Lower leg skin (tissue), 3 donors: Measurements from ENCODE around the gene TBC1D22A.

Experiments
- POLR2A ChIP-seq, 2 donors: fragments of 450-650 bp; IDR thresholded peaks; one replicate each; pipeline ENCODE4 v1.6.1; 2016 to 2017; ENCODE audit warnings: antibody characterized with exemption in 2 of 2, mild to moderate bottlenecking in 1 of 2, moderate library complexity in 1 of 2
- TF ChIP-seq, protein P1 (sequence below), 3 donors: fragments of 450-650 bp; IDR thresholded peaks; one replicate each; pipeline ENCODE4 v1.5.1; 2016; ENCODE audit warnings: antibody characterized with exemption in 3 of 3, mild to moderate bottlenecking in 3 of 3, moderate library complexity in 2 of 3

DNA sequence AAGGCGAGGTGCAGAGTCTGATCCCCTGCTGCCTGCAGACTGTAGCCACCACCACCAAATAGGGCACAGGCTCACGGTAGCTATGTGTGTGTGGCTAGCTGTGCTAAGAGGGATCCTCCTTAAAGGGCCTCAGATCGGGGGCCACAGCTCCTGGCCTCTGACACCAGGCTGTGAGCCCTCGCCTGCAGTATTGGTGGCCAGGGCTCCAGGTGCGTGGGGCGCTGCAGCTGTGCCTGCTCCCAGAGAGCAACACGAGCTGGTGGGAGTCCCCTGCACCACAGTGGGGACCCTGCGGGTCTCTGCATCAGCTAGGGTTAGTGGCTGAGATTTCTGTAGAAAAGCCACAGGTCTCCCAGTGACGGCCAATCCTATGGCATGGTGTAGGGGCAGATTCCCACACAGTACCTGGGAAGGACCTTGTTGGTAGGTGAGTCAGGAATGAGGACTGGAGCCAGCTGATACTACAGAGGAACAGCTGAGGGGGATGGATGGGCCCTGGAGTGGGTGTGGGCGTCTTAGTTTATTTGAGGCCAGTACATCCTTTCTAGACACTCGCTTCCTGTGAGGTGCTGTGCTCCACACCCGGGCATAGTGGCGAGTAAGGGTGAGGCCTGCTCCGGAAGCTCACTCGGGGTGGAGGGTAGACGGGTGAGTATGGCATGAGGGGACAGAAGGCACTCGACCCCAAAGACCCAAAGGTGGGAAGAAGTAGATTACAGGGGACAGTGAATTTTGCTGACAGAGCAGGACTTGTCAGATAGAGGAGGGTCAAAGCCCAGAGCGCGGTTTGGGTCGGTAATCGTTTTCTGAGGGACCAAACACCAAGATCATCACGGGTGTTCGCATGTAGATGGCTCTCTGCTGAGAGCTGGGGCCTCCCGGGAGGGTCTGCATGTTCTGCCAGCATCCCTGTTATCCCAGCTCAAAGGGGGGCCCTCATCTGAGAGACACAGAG is 212.5 kb downstream of the TBC1D22A start:
- TF ChIP-seq, protein P1, sequence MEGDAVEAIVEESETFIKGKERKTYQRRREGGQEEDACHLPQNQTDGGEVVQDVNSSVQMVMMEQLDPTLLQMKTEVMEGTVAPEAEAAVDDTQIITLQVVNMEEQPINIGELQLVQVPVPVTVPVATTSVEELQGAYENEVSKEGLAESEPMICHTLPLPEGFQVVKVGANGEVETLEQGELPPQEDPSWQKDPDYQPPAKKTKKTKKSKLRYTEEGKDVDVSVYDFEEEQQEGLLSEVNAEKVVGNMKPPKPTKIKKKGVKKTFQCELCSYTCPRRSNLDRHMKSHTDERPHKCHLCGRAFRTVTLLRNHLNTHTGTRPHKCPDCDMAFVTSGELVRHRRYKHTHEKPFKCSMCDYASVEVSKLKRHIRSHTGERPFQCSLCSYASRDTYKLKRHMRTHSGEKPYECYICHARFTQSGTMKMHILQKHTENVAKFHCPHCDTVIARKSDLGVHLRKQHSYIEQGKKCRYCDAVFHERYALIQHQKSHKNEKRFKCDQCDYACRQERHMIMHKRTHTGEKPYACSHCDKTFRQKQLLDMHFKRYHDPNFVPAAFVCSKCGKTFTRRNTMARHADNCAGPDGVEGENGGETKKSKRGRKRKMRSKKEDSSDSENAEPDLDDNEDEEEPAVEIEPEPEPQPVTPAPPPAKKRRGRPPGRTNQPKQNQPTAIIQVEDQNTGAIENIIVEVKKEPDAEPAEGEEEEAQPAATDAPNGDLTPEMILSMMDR (IDR thresholded peaks at IDR 0.05), result no peak
- TF ChIP-seq POLR2A (IDR thresholded peaks at IDR 0.05), result no peak
